GM19240 (cell line): ENCODE data around the gene VEGFA.
"Not testable (repeated sequence)": the region's sequence is repeated elsewhere in the genome, so short reads cannot be mapped to it uniquely, and the experiment has no call there.

Experiments used
- DNase-seq: peaks from one replicate; pipeline ENCODE4 v3.0.0; 2011; ENCODE audit warnings: low spot score; ENCODE audit not compliant: insufficient read length

Gene VEGFA

GRCh38 chr6:43801495-43802181, 31.6 kb downstream of the VEGFA start:
- no peak for DNase-seq

- DNase-seq = no peak
Observed at GRCh38 chr6:43803055-43803782, 33.2 kb downstream of the VEGFA start.

- no peak for DNase-seq
Observed at GRCh38 chr6:43803783-43804549, 34.0 kb downstream of the VEGFA start.

- DNase-seq = no peak
Observed at GRCh38 chr6:43804550-43805223, 34.7 kb downstream of the VEGFA start.

- no peak for DNase-seq
Observed at GRCh38 chr6:43805699-43806042, 35.7 kb downstream of the VEGFA start.

- DNase-seq = no peak
Observed at GRCh38 chr6:43806043-43806757, 36.2 kb downstream of the VEGFA start.

- no peak for DNase-seq
Observed at GRCh38 chr6:43806758-43807227, 36.8 kb downstream of the VEGFA start.

- DNase-seq = no peak
Observed at GRCh38 chr6:43807228-43808061, 37.4 kb downstream of the VEGFA start.

GRCh38 chr6:43808412-43808811, 38.4 kb downstream of the VEGFA start:
- no peak for DNase-seq

GRCh38 chr6:43809417-43810305, 39.6 kb downstream of the VEGFA start:
- DNase-seq = no peak

- DNase-seq = no peak
Observed at GRCh38 chr6:43810965-43811732, 41.1 kb downstream of the VEGFA start.

GRCh38 chr6:43811733-43812099, 41.7 kb downstream of the VEGFA start:
- no peak for DNase-seq

- no peak for DNase-seq
Observed at GRCh38 chr6:43812850-43813578, 43.0 kb downstream of the VEGFA start.

GRCh38 chr6:43814111-43814510, 44.1 kb downstream of the VEGFA start:
- no peak for DNase-seq

- no peak for DNase-seq
Observed at GRCh38 chr6:43814865-43815264, 44.9 kb downstream of the VEGFA start.

GRCh38 chr6:43817192-43817591, 47.2 kb downstream of the VEGFA start:
- no peak for DNase-seq

GRCh38 chr6:43818973-43819372, 49.0 kb downstream of the VEGFA start:
- not testable (repeated sequence) for DNase-seq

GRCh38 chr6:43819958-43820357, 49.9 kb downstream of the VEGFA start:
- no peak for DNase-seq
